PFSK-1 (cell line): Measurements from ENCODE around the gene RPEL1.

ENCODE experiments used
- FOXP2 ChIP-seq: optimal IDR thresholded peaks from 2 replicates; pipeline ENCODE3; 2011; ENCODE audit warnings: borderline replicate concordance, control low read depth, inconsistent platforms; ENCODE audit not compliant: insufficient read depth; ENCODE audit errors: extremely low read length, extremely low read depth
- POLR2AphosphoS5 ChIP-seq: IDR thresholded peaks from 2 replicates; pipeline ENCODE4 v1.6.1; 2012; ENCODE audit warnings: low read depth, mild to moderate bottlenecking, control low read depth, low read length, moderate library complexity
- REST ChIP-seq, 2 experiments: IDR thresholded peaks; 2 replicates each; pipeline versions ENCODE4 v1.6.1 to v1.8.0; 2011 to 2012; ENCODE audit warnings: low read depth in 2 of 2, low read length in 2 of 2, control low read depth in 1 of 2, inconsistent platforms in 1 of 2, mild to moderate bottlenecking in 1 of 2, moderate library complexity in 1 of 2; ENCODE audit not compliant: insufficient read depth in 1 of 2
- SIN3A ChIP-seq: IDR thresholded peaks from 2 replicates; pipeline ENCODE4 v1.6.1; 2012; ENCODE audit warnings: mild to moderate bottlenecking, low read length, moderate library complexity, borderline replicate concordance; ENCODE audit not compliant: insufficient read depth
- TAF1 ChIP-seq: IDR thresholded peaks from 2 replicates; pipeline ENCODE4 v1.6.1; 2012; ENCODE audit warnings: low read length, control low read depth, borderline replicate concordance; ENCODE audit not compliant: insufficient read depth

Gene RPEL1

GRCh38 chr10:103277713-103278536 lies 32.2 kb downstream of the RPEL1 start:
- TF ChIP-seq FOXP2 (no peak), POLR2AphosphoS5 (no peak), REST (IDR thresholded peaks at IDR 0.05; ENCODE audit: insufficient read depth in 1 of 2, low read depth in 2 of 2, low read length in 2 of 2) (no peak), TAF1 (no peak), SIN3A (no peak)

- TF ChIP-seq TAF1 (no peak), FOXP2 (no peak), SIN3A (no peak), POLR2AphosphoS5 (no peak), REST (IDR thresholded peaks at IDR 0.05; ENCODE audit: insufficient read depth in 1 of 2, low read depth in 2 of 2, low read length in 2 of 2) (no peak)
Measured at GRCh38 chr10:103278537-103278823, 32.8 kb downstream of the RPEL1 start.

GRCh38 chr10:103278862-103279298 lies 33.2 kb downstream of the RPEL1 start:
- TF ChIP-seq POLR2AphosphoS5 (no peak), SIN3A (no peak), REST (IDR thresholded peaks at IDR 0.05; ENCODE audit: insufficient read depth in 1 of 2, low read depth in 2 of 2, low read length in 2 of 2) (peak; percentile 95 to 99)

GRCh38 chr10:103280031-103280430 lies 34.3 kb downstream of the RPEL1 start:
- TF ChIP-seq SIN3A = no peak
- no peak for TF ChIP-seq TAF1
- TF ChIP-seq POLR2AphosphoS5 = no peak
- no peak for TF ChIP-seq FOXP2
- TF ChIP-seq REST (IDR thresholded peaks at IDR 0.05; ENCODE audit: insufficient read depth in 1 of 2, low read depth in 2 of 2, low read length in 2 of 2) = no peak; a peak in 1 of 4 replicates

- TF ChIP-seq POLR2AphosphoS5 (no peak), REST (IDR thresholded peaks at IDR 0.05; ENCODE audit: insufficient read depth in 1 of 2, low read depth in 2 of 2, low read length in 2 of 2) (no peak), SIN3A (no peak), FOXP2 (no peak), TAF1 (no peak)
Measured at GRCh38 chr10:103280506-103280905, 34.8 kb downstream of the RPEL1 start.
